Motor neuron (in vitro differentiated cells): Measurements from ENCODE around the gene UNC79. TPM values are rescaled to one million over a fixed set of nuclear protein-coding genes. Genes with fewer than 3 reads are reported as not detected.

Source experiments
- ATAC-seq, 8 experiments: fragments of 200-7000 bp; cut with Tn5 transposase; replicated peaks in 6 of 8; 2 replicates each; pipeline ENCODE4 v1.8.0; 2021; ENCODE audit warnings: mild to moderate bottlenecking in 8 of 8, moderate library complexity in 8 of 8
- H3K27ac ChIP-seq, 2 donors: fragments of 250-450 bp; sonication (Bioruptor Pico); 2 replicates each; pipeline ENCODE4 v1.9.0; 2021; ENCODE audit warnings: antibody characterized with exemption in 2 of 2, mild to moderate bottlenecking in 2 of 2, moderate library complexity in 1 of 2
- H3K4me1 ChIP-seq, 2 donors: fragments of 250-450 bp; sonication (Bioruptor Pico); replicated peaks in 1 of 2; 2 replicates each; pipeline ENCODE4 v1.6.1; 2021; ENCODE audit warnings: antibody characterized with exemption in 2 of 2, mild to moderate bottlenecking in 2 of 2, moderate library complexity in 1 of 2
- H3K4me3 ChIP-seq, 5 donors: fragments of 250-450 bp; sonication (Bioruptor Pico); 2 replicates each; pipeline ENCODE4 v1.9.0; 2021; ENCODE audit warnings: antibody characterized with exemption in 5 of 5, mild to moderate bottlenecking in 5 of 5, moderate library complexity in 4 of 5
- WGBS, 10 experiments: fragments of 450-650 bp; shearing (Covaris generic); methylation state at CpG; one replicate each; pipeline ENCODE4 v1.0.0; 2022; 5-methylcytosine and 5-hydroxymethylcytosine counted together
- in situ Hi-C, 9 experiments: fragments of 400-800 bp; cut with MboI; loops; one replicate each; pipeline ENCODE4 v1.15.0; 2021; ENCODE audit warnings: low sequenced_read_pairs in 9 of 9, low pct_unique_long_range_greater_than_20kb in 2 of 9; ENCODE audit not compliant: unreplicated experiment in 9 of 9
- total RNA-seq, 8 experiments: library from RNA; unstranded; fragments of 300-600 nt; gene quantifications; 2 replicates each; pipeline versions ENCODE4 v1.2.3 to v1.2.4, GENCODE V29; 2022

UNC79 gene
- total RNA-seq, 8 experiments from 2014 or later = 0.31 to 16.8 (median 7.2) TPM

DNA sequence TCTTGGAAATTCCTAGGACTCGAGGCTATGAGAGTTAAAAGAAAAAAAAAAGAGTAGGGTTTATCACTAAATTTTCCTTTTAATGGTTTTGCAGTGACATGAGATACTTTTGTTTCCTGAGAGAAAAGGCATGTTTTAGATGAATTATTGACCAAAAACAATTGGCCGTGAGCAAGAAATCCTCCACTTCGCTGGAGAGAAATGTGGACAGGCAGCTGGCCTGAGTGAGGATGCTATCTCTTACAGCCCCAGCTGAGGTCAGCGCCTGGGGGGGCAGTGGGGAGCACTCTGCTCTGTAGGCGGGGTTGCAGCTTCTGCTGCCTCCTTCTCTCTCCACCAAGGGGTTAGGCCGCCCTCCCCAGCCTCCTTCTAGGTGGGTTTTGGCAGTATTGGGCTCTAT lies 302.9 kb downstream of the UNC79 start:
- in situ Hi-C loops = no loop called here
- H3K4me3 ChIP-seq = no peak overlapping the region
- ATAC-seq = peak in 5 of 8 experiments; percentile 15 to 35 (median 30)
- 37 to 85% (median 50%) methylated on average over 1 to 3 of the region's 6 CpGs; no CpG with 5 or more reads in 3 of the 10 experiments for WGBS, 10 experiments
- H3K27ac ChIP-seq = peak overlapping the region; percentile 72 to 73
- peaks cover 39 to 52% of the 10 kb centered on the region in 2 donors for H3K4me1 ChIP-seq

GRCh38 chr14:93734086-93734822 lies 303.5 kb downstream of the UNC79 start:
- 100% methylated on average over 1 of the region's 25 CpGs; no CpG with 5 or more reads in 9 of the 10 experiments for WGBS, 10 experiments
- Histone ChIP-seq H3K27ac (peak overlapping the region; percentile 72 to 73), H3K4me3 (no peak overlapping the region), H3K4me1 (peaks cover 39 to 56% of the 10 kb centered on the region in 2 donors)
- ATAC-seq = peak in 4 of 8 experiments; percentile 43 to 65 (median 44)
- in situ Hi-C loops = no loop called here

- in situ Hi-C loops = no loop called here
- no peak for ATAC-seq
- Histone ChIP-seq H3K27ac (peak overlapping the region; percentile 23 to 52), H3K4me1 (peaks cover 43 to 66% of the 10 kb centered on the region in 2 donors), H3K4me3 (no peak overlapping the region)
- WGBS, 10 experiments = 49 to 100% (median 87%) methylated on average over 1 to 10 of the region's 12 CpGs; no CpG with 5 or more reads in 1 of the 10 experiments
Measured at GRCh38 chr14:93735206-93735605, 304.5 kb downstream of the UNC79 start.

DNA sequence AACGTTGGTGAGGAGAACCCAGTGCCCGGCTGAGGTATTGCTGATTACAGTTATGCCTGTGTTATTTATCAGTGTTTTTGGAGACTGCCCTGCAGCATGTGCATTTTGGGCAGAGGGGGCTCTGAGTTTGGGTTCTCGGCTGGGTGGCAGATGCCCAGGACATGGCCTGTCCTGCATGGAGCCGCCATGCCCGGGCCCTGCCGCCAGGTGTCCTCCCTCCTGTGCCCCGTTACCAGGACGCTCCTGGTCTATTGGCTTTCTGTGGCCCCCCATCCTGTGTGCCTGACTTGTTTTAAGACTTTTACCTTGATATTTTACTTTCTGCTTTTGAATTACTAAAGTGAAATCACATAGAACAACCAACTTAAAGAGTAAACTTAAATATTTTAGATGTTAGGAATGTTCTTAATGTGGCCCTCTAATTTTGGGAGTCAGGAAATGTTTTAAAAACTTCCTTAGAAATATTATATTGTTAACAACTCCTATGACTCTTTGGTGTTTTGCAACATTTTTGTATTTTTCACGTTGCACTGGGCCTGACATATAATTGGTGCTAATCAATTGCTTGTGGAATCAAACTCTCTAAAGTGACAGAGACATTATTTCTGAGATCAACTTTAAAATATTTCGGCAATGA lies 305.8 kb downstream of the UNC79 start:
- peak in 1 of 8 experiments; percentile 63 for ATAC-seq
- whole genome bisulfite sequencing, 10 experiments = 43 to 90% (median 75%) methylated on average over 1 to 5 of the region's 10 CpGs; no CpG with 5 or more reads in 1 of the 10 experiments
- no peak overlapping the region for H3K4me3 ChIP-seq
- no peak overlapping the region for H3K27ac ChIP-seq
- in situ Hi-C loops = no loop called here
- H3K4me1 ChIP-seq = peaks cover 56 to 78% of the 10 kb centered on the region in 2 donors

- Histone ChIP-seq H3K27ac (peak overlapping the region; percentile 64 to 70), H3K4me1 (peaks cover 65 to 86% of the 10 kb centered on the region in 2 donors), H3K4me3 (no peak overlapping the region)
- in situ Hi-C loops = no loop called here
- WGBS, 10 experiments = 17 to 82% (median 23%) methylated on average over 1 to 2 of the region's 11 CpGs; no CpG with 5 or more reads in 6 of the 10 experiments
- peak in 5 of 8 experiments; percentile 94 to 96 (median 95) for ATAC-seq
Measured at GRCh38 chr14:93737634-93738033, 306.9 kb downstream of the UNC79 start.

DNA sequence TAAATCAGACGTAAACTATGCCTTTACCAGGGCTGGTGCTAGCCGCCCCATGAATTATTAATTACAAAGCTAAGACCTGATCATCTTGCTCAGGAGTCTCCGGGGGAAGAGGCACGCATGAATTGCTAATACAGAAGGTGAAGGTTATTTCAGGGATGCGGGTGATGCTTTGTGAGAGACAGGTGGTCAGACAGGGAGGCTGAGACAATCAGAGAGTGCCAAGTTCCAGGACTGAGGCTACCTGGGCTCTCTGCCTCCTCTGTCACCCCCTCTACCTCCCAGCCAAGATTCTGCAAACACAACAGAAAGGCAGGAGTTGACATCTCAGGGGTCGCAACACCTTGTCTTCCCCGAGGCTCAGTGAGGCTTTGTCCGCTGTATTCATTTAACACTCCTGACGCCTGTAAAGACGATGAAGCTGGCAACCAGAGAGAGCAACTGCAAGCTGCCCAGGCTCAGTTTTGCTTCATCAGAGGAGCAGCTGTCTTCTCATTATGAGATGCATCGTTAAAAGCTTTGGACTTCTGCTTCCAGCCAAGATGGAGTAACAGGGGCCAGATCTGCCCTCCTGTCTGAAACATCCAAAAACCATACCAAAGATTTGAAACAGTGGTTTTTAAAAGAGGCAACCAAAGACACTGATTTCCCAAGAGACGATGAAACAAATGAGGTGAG lies 311.0 kb downstream of the UNC79 start:
- WGBS, 10 experiments = 27 to 86% (median 62%) methylated on average over 3 to 11 of the region's 12 CpGs; no CpG with 5 or more reads in 2 of the 10 experiments
- Histone ChIP-seq H3K27ac (peak overlapping the region in 1 of 2 donors; percentile 44), H3K4me3 (no peak overlapping the region), H3K4me1 (peaks cover 64 to 73% of the 10 kb centered on the region in 2 donors)
- in situ Hi-C loops = no loop called here
- ATAC-seq = no peak

DNA sequence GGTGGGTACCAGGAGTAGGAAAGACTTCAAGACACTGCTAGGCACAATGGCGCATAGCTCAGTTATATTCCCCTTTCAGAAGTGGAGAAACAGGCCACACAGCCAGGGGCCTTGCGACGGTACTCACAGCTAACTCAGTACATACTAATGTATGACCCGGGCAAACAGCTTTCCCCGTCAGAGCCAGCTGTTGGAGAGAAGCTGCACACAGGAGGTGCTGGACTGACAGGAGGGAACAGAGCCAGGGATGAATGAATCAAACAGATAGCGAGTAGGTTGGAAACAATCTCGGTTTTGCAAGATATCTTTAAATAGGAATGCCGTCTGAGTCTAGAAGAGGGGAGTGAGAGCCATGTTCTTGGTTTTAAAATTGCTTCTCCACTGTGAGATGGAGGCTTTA lies 312.0 kb downstream of the UNC79 start:
- Histone ChIP-seq H3K27ac (no peak overlapping the region), H3K4me3 (no peak overlapping the region), H3K4me1 (peaks cover 63 to 67% of the 10 kb centered on the region in 2 donors)
- no peak for ATAC-seq
- in situ Hi-C loops = no loop called here
- 20 to 100% (median 84%) methylated on average over 1 to 8 of the region's 8 CpGs; no CpG with 5 or more reads in 2 of the 10 experiments for WGBS, 10 experiments

DNA sequence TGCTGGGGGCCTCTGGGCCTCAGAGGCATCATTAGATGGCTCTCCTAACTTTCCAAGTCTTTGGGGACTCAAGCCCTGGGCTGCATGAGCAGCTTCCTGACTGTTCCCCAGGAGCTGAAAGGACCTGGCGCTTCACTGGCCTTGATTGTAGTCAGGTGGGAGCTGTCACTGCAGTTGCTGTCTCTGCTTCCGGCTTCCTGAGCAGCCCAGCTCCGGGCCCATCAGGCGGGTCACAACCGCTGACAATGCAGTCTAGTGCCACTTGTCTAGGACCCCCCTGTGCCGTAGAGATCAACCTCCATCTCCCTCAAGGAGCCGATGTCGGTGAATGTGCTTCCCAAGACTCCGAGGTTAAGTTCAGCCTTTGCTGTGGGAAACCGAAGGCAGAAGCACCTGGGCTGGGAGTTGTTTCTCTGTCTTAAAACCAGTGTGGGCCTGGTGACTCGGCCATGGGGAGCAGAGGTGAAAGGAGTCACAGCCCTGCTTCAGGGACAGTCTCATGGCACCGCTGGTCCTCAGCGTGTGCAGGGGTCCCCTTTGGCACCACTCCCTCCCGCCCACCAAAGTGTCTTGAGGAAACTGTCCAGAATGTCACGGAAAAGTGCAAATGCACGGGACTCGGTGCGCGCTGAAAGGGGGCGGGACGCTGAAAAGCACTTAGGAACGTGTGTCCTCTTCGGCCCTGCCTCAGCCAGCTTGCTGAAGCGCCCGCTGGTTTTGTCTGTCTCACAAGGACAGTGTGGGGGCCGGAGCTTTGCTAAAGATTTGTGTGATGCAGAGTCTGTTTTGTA lies 312.7 kb downstream of the UNC79 start:
- 67 to 100% (median 93%) methylated on average over 3 to 9 of the region's 26 CpGs; no CpG with 5 or more reads in 3 of the 10 experiments for WGBS, 10 experiments
- Histone ChIP-seq H3K4me1 (peaks cover 62 to 65% of the 10 kb centered on the region in 2 donors), H3K4me3 (no peak overlapping the region), H3K27ac (no peak overlapping the region)
- in situ Hi-C loops = no loop called here
- ATAC-seq = no peak

DNA sequence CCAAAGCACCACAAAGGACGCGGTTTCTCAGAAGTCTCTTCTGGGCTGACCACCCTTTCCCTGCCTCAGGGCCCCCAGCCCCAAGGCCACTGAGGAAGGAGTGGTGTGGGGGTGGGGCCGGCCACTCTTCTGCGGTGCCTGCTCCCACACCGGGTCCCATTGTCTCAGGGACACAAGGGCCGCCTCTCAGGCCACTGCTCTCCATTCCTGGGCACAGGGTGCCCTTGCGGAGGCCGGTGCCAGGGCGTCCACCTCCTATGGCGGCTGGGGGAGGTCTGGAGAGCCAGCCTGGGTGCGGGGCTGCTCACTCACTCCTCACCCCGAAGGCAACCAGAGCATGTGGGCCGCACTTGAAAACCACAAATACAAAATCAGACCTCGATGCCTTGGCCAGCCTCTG lies 313.4 kb downstream of the UNC79 start:
- no peak overlapping the region for H3K27ac ChIP-seq
- ATAC-seq = no peak
- H3K4me1 ChIP-seq = peaks cover 65% of the 10 kb centered on the region in 2 donors
- H3K4me3 ChIP-seq = no peak overlapping the region
- in situ Hi-C loops = no loop called here
- WGBS, 10 experiments = 10 to 100% (median 60%) methylated on average over 1 to 4 of the region's 14 CpGs; no CpG with 5 or more reads in 5 of the 10 experiments

DNA sequence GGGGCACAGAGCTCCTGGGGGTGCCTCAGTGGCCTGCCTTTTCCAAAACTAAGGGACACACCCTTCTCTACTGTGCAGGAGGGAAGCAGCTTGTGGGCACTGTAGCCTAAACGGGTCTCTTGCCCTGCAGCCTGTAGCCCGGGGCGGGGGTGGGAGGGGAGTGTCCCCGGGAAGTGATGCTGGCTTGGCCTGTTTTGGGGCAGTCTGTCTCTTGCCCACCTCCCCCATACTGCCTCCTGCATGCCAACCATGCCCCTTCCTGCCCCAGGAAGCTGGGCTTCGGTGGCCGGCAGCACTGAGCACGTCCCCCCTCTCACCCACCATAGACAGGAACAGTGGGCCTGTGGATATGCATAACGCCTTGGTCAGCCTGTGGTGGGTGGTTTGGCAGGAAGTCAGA lies 314.1 kb downstream of the UNC79 start:
- peak in 1 of 8 experiments; percentile 2 for ATAC-seq
- WGBS, 10 experiments = no CpG with 5 or more reads among the region's 8 CpGs
- in situ Hi-C loops = no loop called here

GRCh38 chr14:93745603-93746273 lies 315.0 kb downstream of the UNC79 start:
- in situ Hi-C loops = no loop called here
- no peak overlapping the region for H3K4me3 ChIP-seq
- H3K4me1 ChIP-seq = peaks cover 49 to 56% of the 10 kb centered on the region in 2 donors
- ATAC-seq = peak in 4 of 8 experiments; percentile 14 to 30 (median 22)
- WGBS, 10 experiments = 53 to 79% (median 60%) methylated on average over 1 to 3 of the region's 13 CpGs; no CpG with 5 or more reads in 7 of the 10 experiments
- peak overlapping the region in 1 of 2 donors; percentile 4 for H3K27ac ChIP-seq

More for the DNA sequence above, 314.1 kb downstream of the UNC79 start:
- Histone ChIP-seq H3K4me1 (peaks cover 58 to 64% of the 10 kb centered on the region in 2 donors), H3K27ac (no peak overlapping the region), H3K4me3 (no peak overlapping the region)

DNA sequence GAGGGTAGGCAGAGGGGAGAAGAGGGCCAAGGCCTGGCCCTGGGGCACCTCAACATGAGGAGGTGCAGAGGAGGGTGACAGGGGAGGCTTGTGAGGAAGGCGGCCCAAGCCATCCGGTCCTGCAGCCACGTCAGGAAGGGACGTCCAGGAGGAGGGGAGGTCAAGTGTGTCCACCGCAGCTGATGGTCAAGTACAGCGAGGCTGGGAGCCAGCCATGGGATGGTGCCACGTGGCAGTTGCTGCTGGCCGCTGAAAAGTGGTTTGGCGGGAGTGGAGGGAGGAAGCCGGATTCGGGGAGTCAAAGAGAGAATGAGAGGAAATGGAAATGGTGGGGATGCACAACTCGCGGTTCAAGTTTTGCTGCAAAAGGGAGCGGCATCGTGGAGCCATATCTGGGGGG lies 316.4 kb downstream of the UNC79 start:
- 84 to 93% (median 89%) methylated on average over 4 to 11 of the region's 15 CpGs; no CpG with 5 or more reads in 2 of the 10 experiments for WGBS, 10 experiments
- Histone ChIP-seq H3K27ac (peak overlapping the region; percentile 15 to 58), H3K4me1 (peaks cover 40 to 48% of the 10 kb centered on the region in 2 donors), H3K4me3 (no peak overlapping the region)
- no peak for ATAC-seq
- in situ Hi-C loops = no loop called here
